Activated naive CD8-positive, alpha-beta T cell treated with anti-CD3 and anti-CD28 coated beads, Interleukin-2, amount 10 ng/mL, durations not matched to agents 7 days and 5 days (primary cell): ENCODE data around the gene SMARCA2. TPM values are rescaled to one million over a fixed set of nuclear protein-coding genes. Genes with fewer than 3 reads are reported as not detected.

Experiments used
- ATAC-seq: fragments of 150-1000 bp; cut with Tn5 transposase; one replicate; pipeline ENCODE4 v1.10.0; 2021; ENCODE audit warnings: low read depth, moderate library complexity
- POLR2A ChIA-PET: fragments of 350-600 bp; sonication (Branson Sonifier 250); formaldehyde crosslinking; loops from one replicate; lab custom pipeline; 2021; ENCODE audit warnings: antibody characterized with exemption; lab: Charles Lee
- DNase-seq: peaks from one replicate; pipeline ENCODE4 v3.0.0; 2021
- H3K27ac Mint-ChIP-seq: one replicate; pipeline ENCODE4 v1.8.0; 2022; ENCODE audit warnings: mild to moderate bottlenecking, mixed read lengths
- H3K27me3 Mint-ChIP-seq: one replicate; pipeline ENCODE4 v1.8.0; 2022; ENCODE audit warnings: mild to moderate bottlenecking, moderate library complexity, mixed read lengths
- H3K36me3 Mint-ChIP-seq: one replicate; pipeline ENCODE4 v1.8.0; 2021; ENCODE audit warnings: mild to moderate bottlenecking, mixed read lengths
- H3K4me1 Mint-ChIP-seq: one replicate; pipeline ENCODE4 v1.8.0; 2021; ENCODE audit warnings: mixed read lengths
- H3K4me3 Mint-ChIP-seq: one replicate; pipeline ENCODE4 v1.8.0; 2022; ENCODE audit warnings: mild to moderate bottlenecking, moderate library complexity, mixed read lengths
- H3K9me3 Mint-ChIP-seq: one replicate; pipeline ENCODE4 v1.8.0; 2021; ENCODE audit warnings: mixed read lengths
- total RNA-seq, 2 experiments: library from RNA; stranded (reverse); gene quantifications; one replicate each; pipeline ENCODE4 v1.2.3, GENCODE V29; 2021

The SMARCA2 gene
- total RNA-seq, 2 experiments from 2014 or later = 285 to 293 TPM

DNA sequence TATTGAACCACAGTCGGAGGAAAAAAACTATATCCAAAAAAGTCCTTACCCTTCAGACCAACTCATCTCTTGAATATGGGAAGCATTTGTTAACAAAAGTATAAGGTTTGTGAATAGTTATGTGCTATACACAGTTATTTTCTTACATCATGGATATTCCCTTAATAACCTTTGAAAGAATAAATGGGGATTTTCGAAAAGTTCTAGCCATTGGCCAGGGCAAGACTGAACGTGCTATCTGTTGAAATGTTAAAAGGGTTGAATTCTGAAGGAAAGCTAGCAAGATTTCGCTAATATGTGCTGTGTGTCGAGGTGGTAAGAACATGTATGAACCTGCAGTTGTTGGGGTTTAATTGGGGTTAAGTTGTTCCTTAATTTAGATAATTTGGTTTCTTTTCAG lies 140.8 kb downstream of the SMARCA2 start:
- H3K4me3 Mint-ChIP-seq = no peak overlapping the region
- DNase-seq = no peak
- H3K27ac Mint-ChIP-seq = no peak overlapping the region
- peaks cover 30% of the 10 kb centered on the region for H3K4me1 Mint-ChIP-seq
- POLR2A ChIA-PET = no interaction called here
- no peaks in the 10 kb centered on the region for H3K9me3 Mint-ChIP-seq
- no peak for ATAC-seq
- H3K27me3 Mint-ChIP-seq = no peaks in the 10 kb centered on the region
- H3K36me3 Mint-ChIP-seq = peaks cover 18% of the 10 kb centered on the region

DNA sequence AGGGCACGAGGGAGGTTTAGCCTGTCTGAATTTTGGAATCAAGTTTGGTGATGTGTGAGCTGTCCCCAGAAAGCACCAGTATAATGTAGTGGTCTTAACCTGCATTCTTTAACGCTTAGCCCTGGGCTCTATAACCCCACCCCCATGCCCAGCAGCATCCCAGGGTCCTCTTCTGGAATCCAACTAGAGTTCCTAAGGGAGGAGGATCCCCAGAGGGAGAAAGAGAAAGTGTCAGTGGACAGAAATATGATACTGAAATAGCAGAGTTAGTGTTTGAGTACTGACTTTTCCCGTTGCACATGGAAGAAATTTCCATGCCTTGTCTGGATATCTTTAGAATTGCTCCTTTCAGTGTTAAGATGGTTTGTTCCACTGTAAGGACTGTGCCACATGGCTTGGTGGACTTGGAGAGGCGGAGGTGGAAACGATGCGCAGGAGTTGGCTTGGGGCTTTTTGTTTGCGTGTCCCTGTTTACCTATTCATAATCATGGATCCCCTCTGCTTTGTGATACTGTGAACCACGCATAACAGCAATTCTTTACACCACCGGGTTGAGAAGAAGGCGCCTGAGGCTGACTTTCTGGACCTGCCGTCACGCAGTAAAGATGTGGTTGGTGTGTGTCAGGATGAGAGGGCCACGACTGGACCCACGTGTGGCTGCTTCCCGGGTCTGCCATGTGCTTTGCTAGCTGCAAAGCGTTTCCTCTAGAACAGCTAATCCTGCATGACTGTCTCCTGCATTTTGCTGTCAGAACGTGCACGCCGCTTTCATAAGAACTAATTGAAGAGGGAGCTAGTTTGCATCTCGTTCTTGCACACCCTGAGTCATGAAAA lies 142.3 kb downstream of the SMARCA2 start:
- peak overlapping the region; percentile 83 for H3K27ac Mint-ChIP-seq
- peak; percentile 34 for DNase-seq
- H3K27me3 Mint-ChIP-seq = no peaks in the 10 kb centered on the region
- peak overlapping the region; percentile 83 for H3K4me3 Mint-ChIP-seq
- POLR2A ChIA-PET = interaction anchor here (0.6 to 0.8 kb wide), 3 partner anchors 10 to 496 kb away, joined by 3 to 6 read pairs (median 5); no protein-coding TSS in a partner anchor
- H3K9me3 Mint-ChIP-seq = no peaks in the 10 kb centered on the region
- peaks cover 28% of the 10 kb centered on the region for H3K4me1 Mint-ChIP-seq
- peaks cover 22% of the 10 kb centered on the region for H3K36me3 Mint-ChIP-seq
- peak; percentile 59 for ATAC-seq

DNA sequence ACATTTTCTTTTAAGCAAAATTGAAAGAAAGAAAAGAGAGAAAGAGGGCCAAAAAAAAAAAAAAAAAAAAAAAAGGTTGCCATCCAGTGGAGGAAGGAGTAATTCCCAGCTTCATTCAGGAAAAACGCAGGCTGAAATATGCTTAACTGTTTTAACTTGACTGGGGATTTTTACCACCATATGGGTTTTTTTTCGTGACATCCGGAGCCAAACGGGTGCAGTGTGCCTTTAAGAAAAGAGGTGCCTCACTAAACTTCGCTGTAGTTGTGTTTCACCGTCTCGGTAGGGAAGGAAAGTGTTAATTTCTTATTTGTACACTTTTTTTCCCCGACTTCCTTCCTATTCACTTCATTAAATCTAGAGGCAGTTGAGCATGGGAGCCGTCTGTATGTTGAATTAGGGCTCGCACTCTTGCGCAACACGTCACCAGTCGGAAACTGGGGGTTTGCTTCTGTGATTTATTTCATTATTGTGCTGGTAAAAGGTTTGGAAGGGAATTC lies 143.0 kb downstream of the SMARCA2 start:
- peaks cover 28% of the 10 kb centered on the region for H3K4me1 Mint-ChIP-seq
- no peak for DNase-seq
- peak overlapping the region; percentile 83 for H3K27ac Mint-ChIP-seq
- POLR2A ChIA-PET = interaction anchor here (0.6 to 0.8 kb wide), 3 partner anchors 10 to 495 kb away, joined by 3 to 6 read pairs (median 5); no protein-coding TSS in a partner anchor
- H3K4me3 Mint-ChIP-seq = peak overlapping the region; percentile 83
- H3K27me3 Mint-ChIP-seq = no peaks in the 10 kb centered on the region
- no peaks in the 10 kb centered on the region for H3K9me3 Mint-ChIP-seq
- peaks cover 26% of the 10 kb centered on the region for H3K36me3 Mint-ChIP-seq
- peak; percentile 71 for ATAC-seq

DNA sequence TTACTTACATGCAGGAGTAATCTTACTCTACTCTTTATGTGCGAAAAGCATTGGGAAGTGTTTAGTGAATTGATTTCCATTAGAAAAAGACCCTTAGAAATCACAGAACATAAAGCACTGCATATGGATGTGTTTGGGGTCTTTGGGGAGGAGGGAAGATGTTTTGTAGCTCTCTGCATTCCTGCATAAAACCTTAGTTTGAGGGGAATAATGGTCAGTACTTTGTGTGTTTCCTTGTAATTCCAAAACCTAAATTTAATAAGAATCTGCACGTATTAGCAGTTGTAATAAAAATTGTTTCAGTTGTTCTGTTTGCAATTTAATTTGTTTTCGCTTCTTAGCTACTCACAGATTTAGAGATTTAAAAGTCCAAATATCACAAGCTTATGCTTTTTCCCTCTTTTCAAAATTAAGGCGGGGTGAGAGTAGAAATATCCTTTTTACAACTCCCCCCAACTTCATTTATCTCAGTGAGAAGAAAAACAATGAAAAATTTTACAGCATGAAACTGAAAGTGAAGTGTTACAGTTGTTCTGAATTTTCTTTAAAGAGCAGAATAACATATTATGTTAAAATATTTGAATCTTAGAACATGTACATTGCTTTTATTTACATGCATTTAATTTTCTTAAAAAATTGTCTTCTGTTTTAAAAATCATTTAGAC lies 143.8 kb downstream of the SMARCA2 start:
- ATAC-seq = no peak
- peak overlapping the region; percentile 58 for H3K27ac Mint-ChIP-seq

DNA sequence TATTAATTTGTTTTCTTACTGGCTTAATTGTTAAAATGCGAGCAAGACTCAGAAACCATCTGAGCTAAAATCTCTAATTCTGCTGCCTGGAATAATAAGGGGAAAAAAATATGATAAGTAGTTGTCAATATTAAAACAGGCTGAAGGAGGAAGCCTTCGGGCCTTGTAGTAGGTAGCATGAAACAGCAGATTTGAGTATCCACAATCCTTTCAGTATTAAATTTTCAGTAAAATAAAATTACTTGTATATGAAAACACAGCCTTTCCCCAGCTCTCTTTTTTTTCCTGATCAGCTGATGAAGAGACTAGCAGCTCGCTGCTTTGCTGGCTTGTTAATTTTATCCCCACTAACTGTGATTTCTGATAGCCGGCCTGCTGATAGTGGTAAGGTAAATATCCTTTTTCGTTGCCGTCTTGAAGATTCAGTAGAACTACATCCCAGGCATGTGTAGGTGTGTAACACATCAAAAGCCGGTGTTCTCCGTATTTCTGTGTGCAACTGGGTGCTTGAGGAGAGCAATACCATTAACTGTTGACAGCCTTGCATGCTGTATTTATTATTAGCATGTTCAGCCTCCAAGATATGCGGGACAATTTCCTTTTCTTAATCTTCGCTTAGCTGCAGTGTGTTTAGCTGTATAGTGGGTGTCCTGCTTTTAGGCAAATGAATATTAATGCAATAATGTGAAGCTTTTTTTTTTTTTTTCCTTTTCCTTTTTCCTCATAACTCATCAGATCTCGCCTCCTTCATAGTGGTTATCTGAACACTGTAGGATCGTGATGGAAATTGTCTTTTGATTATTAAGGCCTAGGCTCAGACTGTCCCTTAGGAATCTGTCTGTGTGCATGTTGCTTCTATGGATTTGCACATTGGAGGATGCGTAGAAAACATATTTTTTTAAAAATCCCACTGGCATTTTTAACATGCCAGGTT lies 144.6 kb downstream of the SMARCA2 start:
- Mint-ChIP-seq H3K4me3 (peak overlapping the region; percentile 55), H3K36me3 (peaks cover 33% of the 10 kb centered on the region), H3K9me3 (no peaks in the 10 kb centered on the region), H3K4me1 (peaks cover 32% of the 10 kb centered on the region), H3K27me3 (no peaks in the 10 kb centered on the region), H3K27ac (no peak overlapping the region)
- no peak for DNase-seq
- no peak for ATAC-seq
- POLR2A ChIA-PET = no interaction called here

More for the DNA sequence above, 143.8 kb downstream of the SMARCA2 start:
- POLR2A ChIA-PET = no interaction called here
- peaks cover 26% of the 10 kb centered on the region for H3K4me1 Mint-ChIP-seq
- no peaks in the 10 kb centered on the region for H3K27me3 Mint-ChIP-seq
- peak overlapping the region; percentile 83 for H3K4me3 Mint-ChIP-seq
- no peak for DNase-seq
- no peaks in the 10 kb centered on the region for H3K9me3 Mint-ChIP-seq
- peaks cover 31% of the 10 kb centered on the region for H3K36me3 Mint-ChIP-seq

DNA sequence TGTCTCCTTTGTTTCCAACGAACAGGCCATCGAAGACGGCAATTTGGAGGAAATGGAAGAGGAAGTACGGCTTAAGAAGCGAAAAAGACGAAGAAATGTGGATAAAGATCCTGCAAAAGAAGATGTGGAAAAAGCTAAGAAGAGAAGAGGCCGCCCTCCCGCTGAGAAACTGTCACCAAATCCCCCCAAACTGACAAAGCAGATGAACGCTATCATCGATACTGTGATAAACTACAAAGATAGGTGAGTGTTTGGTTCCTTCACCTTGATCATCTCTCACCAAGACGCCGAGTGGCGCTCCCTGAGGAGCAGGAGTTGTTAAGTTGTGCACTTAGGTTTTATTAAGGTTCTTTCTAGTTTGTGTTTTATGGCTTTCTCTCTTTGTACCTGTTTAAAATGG lies 146.5 kb downstream of the SMARCA2 start:
- no peak overlapping the region for H3K27ac Mint-ChIP-seq
- H3K4me1 Mint-ChIP-seq = peaks cover 31% of the 10 kb centered on the region

DNA sequence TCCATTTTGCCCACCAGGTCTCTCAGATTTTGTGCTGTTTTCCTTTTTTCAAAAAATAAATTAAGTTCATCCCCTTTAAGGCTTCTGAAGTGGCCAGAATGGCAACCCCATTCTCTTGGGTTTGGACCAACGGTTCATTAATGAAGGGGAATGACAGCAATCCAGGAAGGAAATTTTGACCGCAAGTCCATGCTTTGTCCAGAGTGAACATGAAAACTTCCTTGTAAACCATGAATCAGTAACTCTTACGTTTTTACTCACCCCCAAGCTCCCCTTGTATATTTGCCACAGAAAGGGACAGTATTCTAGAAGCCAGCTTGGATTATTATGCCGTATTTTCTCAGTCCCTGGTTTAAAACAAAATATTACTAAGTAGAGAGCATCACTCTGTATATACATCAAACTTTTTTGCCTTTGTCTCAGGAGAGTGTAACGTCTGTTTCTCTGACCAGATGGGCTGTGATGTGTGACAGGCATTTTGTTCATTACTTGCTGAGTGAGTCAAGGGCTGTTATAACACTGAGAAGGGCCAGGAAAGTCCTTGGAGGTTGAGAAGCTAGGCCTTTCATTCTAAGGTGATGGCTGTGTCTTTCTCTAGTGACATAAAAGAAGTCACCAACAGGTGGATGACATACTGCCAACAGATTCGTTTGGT lies 148.2 kb downstream of the SMARCA2 start:
- Mint-ChIP-seq H3K27ac (no peak overlapping the region), H3K36me3 (peaks cover 53% of the 10 kb centered on the region), H3K4me1 (peaks cover 18% of the 10 kb centered on the region), H3K4me3 (no peak overlapping the region), H3K9me3 (no peaks in the 10 kb centered on the region), H3K27me3 (no peaks in the 10 kb centered on the region)
- no peak for ATAC-seq
- no peak for DNase-seq
- POLR2A ChIA-PET = no interaction called here

More for the DNA sequence above, 146.5 kb downstream of the SMARCA2 start:
- no peak for DNase-seq
- Mint-ChIP-seq H3K9me3 (no peaks in the 10 kb centered on the region), H3K27me3 (no peaks in the 10 kb centered on the region), H3K36me3 (peaks cover 44% of the 10 kb centered on the region), H3K4me3 (no peak overlapping the region)
- POLR2A ChIA-PET = no interaction called here
- ATAC-seq = no peak

DNA sequence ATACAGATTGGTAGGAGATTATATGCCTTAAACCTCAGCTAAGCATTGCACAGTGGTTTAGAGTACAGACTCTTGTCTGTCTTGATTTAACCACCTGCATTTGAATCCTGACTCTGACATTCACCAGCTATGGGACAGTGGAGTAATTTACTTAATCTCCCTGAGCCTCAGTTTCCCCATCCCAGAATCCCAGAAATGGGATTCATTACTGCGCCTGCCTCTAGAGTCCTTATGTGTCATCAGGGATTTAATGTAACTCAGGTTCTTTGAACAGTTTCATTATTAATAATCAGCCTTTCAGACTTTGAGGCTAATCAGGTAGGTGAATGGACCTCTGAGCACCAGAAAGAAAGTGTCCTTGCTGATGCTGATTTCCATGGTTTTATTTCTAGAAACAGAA lies 149.1 kb downstream of the SMARCA2 start:
- DNase-seq (no peak), ATAC-seq (no peak)
- H3K27me3 Mint-ChIP-seq = no peaks in the 10 kb centered on the region
- H3K4me1 Mint-ChIP-seq = peaks cover 13% of the 10 kb centered on the region
- H3K36me3 Mint-ChIP-seq = peaks cover 59% of the 10 kb centered on the region
- H3K4me3 Mint-ChIP-seq = no peak overlapping the region
- no peak overlapping the region for H3K27ac Mint-ChIP-seq
- POLR2A ChIA-PET = interaction anchor here (0.6 kb wide), 1 partner anchor 661 kb away, joined by 3 read pairs; no protein-coding TSS in a partner anchor
- no peaks in the 10 kb centered on the region for H3K9me3 Mint-ChIP-seq

DNA sequence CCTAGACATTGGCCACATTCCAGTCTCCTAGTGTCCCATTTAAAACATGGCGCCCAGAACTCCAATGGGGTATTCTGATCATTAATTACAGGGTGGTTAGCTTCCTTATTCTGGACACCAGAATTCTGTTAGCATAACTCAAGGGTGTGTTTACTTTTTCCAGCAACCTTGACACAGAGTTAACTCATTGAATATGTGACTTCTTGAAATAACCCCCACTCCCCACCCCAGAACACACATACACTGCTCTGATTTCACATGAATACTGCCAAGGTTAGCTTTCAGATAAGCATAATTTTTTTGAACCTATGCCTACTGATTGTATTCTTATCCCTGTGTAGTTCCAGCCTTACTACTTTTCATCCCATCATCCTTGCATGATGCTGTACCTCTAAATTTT lies 151.1 kb downstream of the SMARCA2 start:
- ATAC-seq (no peak), DNase-seq (no peak)
- POLR2A ChIA-PET = no interaction called here
- no peaks in the 10 kb centered on the region for H3K27me3 Mint-ChIP-seq
- no peak overlapping the region for H3K4me3 Mint-ChIP-seq
- H3K4me1 Mint-ChIP-seq = peaks cover 9% of the 10 kb centered on the region
- no peaks in the 10 kb centered on the region for H3K9me3 Mint-ChIP-seq
- no peak overlapping the region for H3K27ac Mint-ChIP-seq
- peaks cover 73% of the 10 kb centered on the region for H3K36me3 Mint-ChIP-seq

DNA sequence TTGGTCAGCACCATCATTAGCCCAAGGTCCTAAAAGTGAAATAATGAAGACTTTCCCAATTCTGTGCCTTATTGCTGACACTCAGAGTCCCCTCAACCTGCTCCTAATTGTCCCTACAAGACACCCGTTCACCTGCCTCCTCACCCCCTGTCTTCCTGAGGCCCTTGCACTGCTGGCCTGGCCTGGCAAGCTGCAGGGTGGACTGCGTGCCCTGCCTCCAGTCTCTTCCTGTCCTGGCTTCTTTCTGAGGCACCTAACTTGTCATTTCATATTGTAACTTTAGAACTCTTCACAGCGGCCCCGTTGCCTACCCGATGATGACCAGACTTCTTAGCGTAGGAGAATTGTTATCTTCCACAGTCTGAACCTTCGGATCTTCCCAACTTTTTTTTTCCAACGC lies 153.9 kb downstream of the SMARCA2 start:
- DNase-seq (no peak), ATAC-seq (no peak)
- H3K36me3 Mint-ChIP-seq = peaks cover 75% of the 10 kb centered on the region
- peaks cover 8% of the 10 kb centered on the region for H3K4me1 Mint-ChIP-seq
- no peak overlapping the region for H3K27ac Mint-ChIP-seq
- no peaks in the 10 kb centered on the region for H3K27me3 Mint-ChIP-seq
- H3K9me3 Mint-ChIP-seq = peaks cover 2% of the 10 kb centered on the region
- POLR2A ChIA-PET = no interaction called here
- H3K4me3 Mint-ChIP-seq = no peak overlapping the region

DNA sequence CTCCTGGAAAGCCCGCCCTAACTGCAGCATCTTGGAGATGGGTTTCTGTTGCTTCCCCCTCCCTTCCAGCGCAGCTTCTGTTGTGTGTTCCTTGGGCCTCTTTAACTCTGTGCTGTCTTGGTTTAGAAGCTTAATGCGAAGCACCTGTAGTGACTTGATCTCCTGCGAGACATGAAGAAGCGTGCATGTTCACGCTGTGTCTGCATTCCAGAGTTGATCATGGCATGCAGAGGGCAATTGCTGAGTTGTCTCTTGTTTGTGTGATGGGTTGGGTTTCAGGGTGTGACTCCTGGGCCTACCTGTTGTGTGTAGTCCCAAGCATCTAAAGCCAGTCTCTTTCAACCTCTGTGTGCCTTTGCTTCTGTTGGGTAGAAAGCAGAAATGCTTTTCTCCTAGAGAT lies 155.6 kb downstream of the SMARCA2 start:
- ATAC-seq = no peak
- Mint-ChIP-seq H3K27me3 (no peaks in the 10 kb centered on the region), H3K36me3 (peaks cover 72% of the 10 kb centered on the region), H3K4me1 (peaks cover 2% of the 10 kb centered on the region), H3K4me3 (no peak overlapping the region), H3K9me3 (peaks cover 2% of the 10 kb centered on the region), H3K27ac (no peak overlapping the region)
- DNase-seq = no peak
- POLR2A ChIA-PET = no interaction called here

DNA sequence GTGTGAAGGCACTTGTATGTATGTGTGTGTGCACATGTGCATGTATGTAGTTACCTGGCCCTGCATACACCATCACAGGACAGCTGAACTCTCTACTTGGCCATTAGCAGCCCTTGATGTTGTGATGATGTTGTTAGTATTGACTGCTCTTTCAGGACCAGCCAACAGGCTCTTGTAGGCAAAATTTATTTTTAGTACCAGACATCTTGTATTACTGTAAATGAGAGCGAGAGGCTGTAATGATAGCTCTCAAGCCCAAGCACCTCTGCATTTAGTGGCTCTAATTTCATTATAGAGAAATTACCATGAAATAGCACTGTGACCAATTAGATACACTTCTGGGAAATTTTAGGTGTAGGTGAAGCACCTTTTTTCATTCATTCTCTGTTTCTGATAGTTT lies 158.0 kb downstream of the SMARCA2 start:
- POLR2A ChIA-PET = no interaction called here
- H3K27me3 Mint-ChIP-seq = no peaks in the 10 kb centered on the region
- ATAC-seq (no peak), DNase-seq (no peak)
- no peak overlapping the region for H3K4me3 Mint-ChIP-seq
- H3K27ac Mint-ChIP-seq = no peak overlapping the region
- H3K4me1 Mint-ChIP-seq = peaks cover 2% of the 10 kb centered on the region
- H3K9me3 Mint-ChIP-seq = peaks cover 2% of the 10 kb centered on the region
- peaks cover 56% of the 10 kb centered on the region for H3K36me3 Mint-ChIP-seq
